Forelimb muscle (tissue), 1 donor: ENCODE data around the gene POLD1. TPM values are rescaled to one million over a fixed set of nuclear protein-coding genes. Genes with fewer than 3 reads are reported as not detected.
"Not testable (repeated sequence)": the region's sequence is repeated elsewhere in the genome, so short reads cannot be mapped to it uniquely, and the experiment has no call there.

Experiments
- DNase-seq: peaks from one replicate; pipeline ENCODE4 v3.0.0-alpha.2; 2013; ENCODE audit warnings: low read depth
- polyA plus RNA-seq: library from polyadenylated mRNA; unstranded; fragments of 120-200 nt; gene quantifications from one replicate; pipeline ENCODE4 v1.2.1, GENCODE V29; 2013; ENCODE audit not compliant: insufficient read length

The POLD1 gene
- polyA plus RNA-seq, 1 donor, result 15.2 TPM

GRCh38 chr19:50435627-50436026 is 51.5 kb downstream of the POLD1 start:
- DNase-seq, result no peak

- no peak for DNase-seq
These were observed 53.8 kb downstream of the POLD1 start for GRCh38 chr19:50437862-50438449.

- not testable (repeated sequence) for DNase-seq
These were observed 55.0 kb downstream of the POLD1 start for GRCh38 chr19:50439130-50439529.

GRCh38 chr19:50444059-50444458 is 59.9 kb downstream of the POLD1 start:
- no peak for DNase-seq

- no peak for DNase-seq
These were observed 62.9 kb downstream of the POLD1 start for GRCh38 chr19:50447053-50447452.

- DNase-seq, result no peak
These were observed 63.6 kb downstream of the POLD1 start for GRCh38 chr19:50447750-50448149.

GRCh38 chr19:50449236-50449899 is 65.2 kb downstream of the POLD1 start:
- DNase-seq, result no peak

- DNase-seq, result no peak
These were observed 66.4 kb downstream of the POLD1 start for GRCh38 chr19:50450369-50451222.

- no peak for DNase-seq
These were observed 67.0 kb downstream of the POLD1 start for GRCh38 chr19:50451223-50451534.

- no peak for DNase-seq
These were observed 69.1 kb downstream of the POLD1 start for GRCh38 chr19:50453243-50453642.

- no peak for DNase-seq
These were observed 71.8 kb downstream of the POLD1 start for GRCh38 chr19:50455992-50456391.

GRCh38 chr19:50457300-50457699 is 73.2 kb downstream of the POLD1 start:
- no peak for DNase-seq

- no peak for DNase-seq
These were observed 74.4 kb downstream of the POLD1 start for GRCh38 chr19:50458396-50459066.

- no peak for DNase-seq
These were observed 74.9 kb downstream of the POLD1 start for GRCh38 chr19:50459067-50459456.

GRCh38 chr19:50459638-50460037 is 75.5 kb downstream of the POLD1 start:
- DNase-seq, result no peak

- no peak for DNase-seq
These were observed 76.1 kb downstream of the POLD1 start for GRCh38 chr19:50460161-50460765.

- peak; percentile 41 for DNase-seq
These were observed 77.1 kb downstream of the POLD1 start for GRCh38 chr19:50461066-50461875.

GRCh38 chr19:50462970-50463369 is 78.8 kb downstream of the POLD1 start:
- no peak for DNase-seq

GRCh38 chr19:50464348-50464747 is 80.2 kb downstream of the POLD1 start:
- DNase-seq, result no peak

- DNase-seq, result no peak
These were observed 80.9 kb downstream of the POLD1 start for GRCh38 chr19:50465000-50465399.
